Measurements from ENCODE around the gene HYAL1. TPM values are rescaled to one million over a fixed set of nuclear protein-coding genes. Genes with fewer than 3 reads are reported as not detected.
"Not testable (repeated sequence)": the region's sequence is repeated elsewhere in the genome, so short reads cannot be mapped to it uniquely, and the experiment has no call there.

Gene HYAL1
- total RNA-seq, 1 donor from 2014 or later: 3.0 TPM

DNA sequence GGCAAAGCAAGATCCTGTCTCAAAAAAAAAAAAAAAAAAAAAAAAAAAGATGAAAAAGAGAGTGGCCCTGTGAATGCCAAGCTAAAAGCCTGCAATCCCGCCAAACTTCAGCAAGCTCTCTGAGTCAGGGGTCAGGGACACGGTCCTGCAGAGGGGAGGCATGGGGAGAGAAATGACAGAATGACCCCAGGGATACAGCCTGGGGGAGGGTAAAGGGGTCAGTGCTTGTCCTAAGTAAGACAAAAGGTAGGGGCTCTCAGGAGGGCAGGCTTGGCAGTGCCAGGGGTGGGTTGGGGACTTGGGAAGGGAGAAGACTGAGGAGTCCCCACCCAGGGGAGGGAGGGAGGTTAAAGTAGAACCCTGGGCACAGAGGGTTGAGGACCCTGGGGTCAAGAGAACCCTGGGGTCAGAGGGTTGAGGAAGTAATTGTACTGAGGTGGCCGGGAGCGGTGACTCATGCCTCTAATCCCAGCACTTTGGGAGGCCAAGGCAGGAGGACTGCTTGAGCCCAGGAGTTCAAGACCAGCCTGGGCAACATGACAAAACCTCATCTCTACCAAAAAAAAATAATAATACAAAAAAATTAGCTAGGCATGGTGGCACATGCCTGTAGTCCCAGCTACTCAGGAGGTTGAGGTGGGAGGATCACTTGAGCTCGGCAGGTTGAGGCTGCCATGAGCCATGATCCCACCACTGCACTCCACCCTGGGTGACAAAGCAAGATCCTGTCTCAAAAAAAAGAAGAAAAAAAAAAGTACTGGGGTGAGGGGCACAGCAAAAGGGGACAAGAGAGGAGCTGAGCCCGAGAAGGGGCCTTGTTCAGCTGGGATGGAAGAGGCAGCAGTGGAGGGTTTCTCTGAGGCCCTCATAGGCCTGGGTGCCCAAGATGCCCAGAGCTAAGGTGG is 39.6 kb downstream of the HYAL1 start:
- H3K4me2 ChIP-seq: peak overlapping the region; percentile 70
- no peak overlapping the region for H3K9ac ChIP-seq
- H3K27ac ChIP-seq: peak overlapping the region; percentile 90
- H3K36me3 ChIP-seq: no peaks in the 10 kb centered on the region
- peaks cover 8% of the 10 kb centered on the region for H4K20me1 ChIP-seq (ENCODE audit: low read depth)
- Mint-ChIP-seq H3K36me3 (no peaks in the 10 kb centered on the region), H3K4me1 (peaks cover 78% of the 10 kb centered on the region), H3K9me3 (no peaks in the 10 kb centered on the region), H3K27ac (peak overlapping the region; percentile 94), H3K4me3 (peak overlapping the region; percentile 14), H3K27me3 (ENCODE audit: insufficient read depth, low read depth) (peaks cover 10% of the 10 kb centered on the region)
- no peaks in the 10 kb centered on the region for H3K27me3 ChIP-seq
- H3K9me3 ChIP-seq (ENCODE audit: low read depth): no peaks in the 10 kb centered on the region
- peaks cover 66% of the 10 kb centered on the region for H3F3A ChIP-seq (ENCODE audit: low read depth)
- TF ChIP-seq CTCF (IDR thresholded peaks at IDR 0.05) (no peak), EZH2 (IDR thresholded peaks at IDR 0.05) (no peak), EZH2phosphoT487 (IDR thresholded peaks at IDR 0.05) (no peak)
- H3K79me2 ChIP-seq (ENCODE audit: low read depth): no peaks in the 10 kb centered on the region
- no peak overlapping the region for H2AFZ ChIP-seq (replicated peaks)
- no peak for DNase-seq (ENCODE audit: low spot score)
- peaks cover 57% of the 10 kb centered on the region for H3K4me1 ChIP-seq
- peak overlapping the region; percentile 3 for H3K4me3 ChIP-seq

DNA sequence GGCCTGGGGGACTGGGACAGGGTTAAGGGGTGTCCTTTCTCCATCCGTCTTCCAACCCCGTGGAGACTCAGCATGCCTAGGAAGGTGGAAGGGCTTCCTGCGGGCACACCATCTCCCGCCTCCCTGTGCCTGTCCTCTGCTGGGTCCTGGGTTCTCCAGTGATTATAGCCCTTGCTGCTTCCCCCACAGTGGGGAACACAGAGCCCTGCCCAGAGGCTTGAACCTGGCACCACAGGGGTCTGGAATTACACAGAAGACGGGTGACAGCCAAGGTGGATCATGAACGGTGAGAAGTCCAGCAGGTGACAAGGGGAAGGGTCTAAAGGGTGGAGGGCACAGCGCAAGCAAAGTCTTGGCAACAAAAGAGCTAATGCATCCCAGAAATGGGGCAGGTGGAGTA is 40.6 kb downstream of the HYAL1 start:
- Mint-ChIP-seq H3K9me3 (no peaks in the 10 kb centered on the region), H3K4me1 (peaks cover 78% of the 10 kb centered on the region), H3K36me3 (peaks cover 2% of the 10 kb centered on the region), H3K27me3 (ENCODE audit: insufficient read depth, low read depth) (peaks cover 14% of the 10 kb centered on the region), H3K4me3 (no peak overlapping the region), H3K27ac (peak overlapping the region; percentile 87)
- Histone ChIP-seq H3K36me3 (no peaks in the 10 kb centered on the region), H3F3A (ENCODE audit: low read depth) (peaks cover 67% of the 10 kb centered on the region), H3K9ac (no peak overlapping the region), H2AFZ (replicated peaks) (no peak overlapping the region), H3K4me3 (no peak overlapping the region), H4K20me1 (ENCODE audit: low read depth) (peaks cover 12% of the 10 kb centered on the region), H3K27me3 (no peaks in the 10 kb centered on the region), H3K27ac (no peak overlapping the region), H3K4me1 (peaks cover 47% of the 10 kb centered on the region), H3K4me2 (no peak overlapping the region), H3K9me3 (ENCODE audit: low read depth) (no peaks in the 10 kb centered on the region), H3K79me2 (ENCODE audit: low read depth) (no peaks in the 10 kb centered on the region)
- no peak for DNase-seq (ENCODE audit: low spot score)
- no peak for TF ChIP-seq EZH2 (IDR thresholded peaks at IDR 0.05)
- TF ChIP-seq EZH2phosphoT487 (IDR thresholded peaks at IDR 0.05): no peak
- no peak for TF ChIP-seq CTCF (IDR thresholded peaks at IDR 0.05)

- H3K4me1 ChIP-seq: peaks cover 41% of the 10 kb centered on the region
Observed at GRCh38 chr3:50262200-50262599, 41.2 kb downstream of the HYAL1 start.

GRCh38 chr3:50261505-50261904 is 41.9 kb downstream of the HYAL1 start:
- peaks cover 21% of the 10 kb centered on the region for H4K20me1 ChIP-seq (ENCODE audit: low read depth)
- H3K27me3 ChIP-seq: no peaks in the 10 kb centered on the region
- Mint-ChIP-seq H3K4me1 (peaks cover 80% of the 10 kb centered on the region), H3K36me3 (peaks cover 12% of the 10 kb centered on the region), H3K27ac (peak overlapping the region; percentile 96), H3K4me3 (peak overlapping the region; percentile 61), H3K9me3 (no peaks in the 10 kb centered on the region), H3K27me3 (ENCODE audit: insufficient read depth, low read depth) (peaks cover 12% of the 10 kb centered on the region)
- no peak overlapping the region for H3K4me3 ChIP-seq
- H3F3A ChIP-seq (ENCODE audit: low read depth): peaks cover 79% of the 10 kb centered on the region
- H3K9me3 ChIP-seq (ENCODE audit: low read depth): no peaks in the 10 kb centered on the region
- H3K4me1 ChIP-seq: peaks cover 38% of the 10 kb centered on the region
- no peak overlapping the region for H2AFZ ChIP-seq (replicated peaks)
- DNase-seq (ENCODE audit: low spot score): no peak
- H3K9ac ChIP-seq: no peak overlapping the region
- no peaks in the 10 kb centered on the region for H3K79me2 ChIP-seq (ENCODE audit: low read depth)
- peak overlapping the region; percentile 84 for H3K4me2 ChIP-seq
- H3K36me3 ChIP-seq: no peaks in the 10 kb centered on the region
- no peak for TF ChIP-seq CTCF (IDR thresholded peaks at IDR 0.05)
- TF ChIP-seq EZH2phosphoT487 (IDR thresholded peaks at IDR 0.05): no peak
- TF ChIP-seq EZH2 (IDR thresholded peaks at IDR 0.05): no peak
- peak overlapping the region; percentile 97 for H3K27ac ChIP-seq

More at GRCh38 chr3:50262200-50262599, 41.2 kb downstream of the HYAL1 start:
- not testable (repeated sequence) for H3K4me2 ChIP-seq; H3K9ac ChIP-seq; H3K36me3 ChIP-seq; H3K4me3 Mint-ChIP-seq; H3K27ac Mint-ChIP-seq; H3K79me2 ChIP-seq (ENCODE audit: low read depth); H3K27me3 ChIP-seq; H3K4me3 ChIP-seq; H3K9me3 ChIP-seq (ENCODE audit: low read depth); H3K9me3 Mint-ChIP-seq; H3K36me3 Mint-ChIP-seq; H3K27ac ChIP-seq; H2AFZ ChIP-seq (replicated peaks); DNase-seq (ENCODE audit: low spot score)
- peaks cover 80% of the 10 kb centered on the region for H3K4me1 Mint-ChIP-seq
- H3K27me3 Mint-ChIP-seq (ENCODE audit: insufficient read depth, low read depth): peaks cover 14% of the 10 kb centered on the region
- Histone ChIP-seq H4K20me1 (ENCODE audit: low read depth) (peaks cover 16% of the 10 kb centered on the region), H3F3A (ENCODE audit: low read depth) (peaks cover 73% of the 10 kb centered on the region)
